HepG2 (cell line): ENCODE results near the gene PRKCSH. TPM values are rescaled to one million over a fixed set of nuclear protein-coding genes. Genes with fewer than 3 reads are reported as not detected.
A peak's percentile ranks its signal among the peaks of the same experiment; 100 is the strongest.

Source experiments
- FUBP1 ChIP-seq: sonication (generic); formaldehyde crosslinking; IDR thresholded peaks from 2 replicates; pipeline ENCODE4 v1.5.1; 2020; ENCODE audit warnings: missing genetic modification reagents, mild to moderate bottlenecking, borderline replicate concordance
- HNRNPL ChIP-seq: fragments of 200-400 bp; formaldehyde crosslinking; IDR thresholded peaks from 2 replicates; pipeline ENCODE4 v1.6.1; 2017; ENCODE audit warnings: mild to moderate bottlenecking, low read depth, low read length
- KAT2B ChIP-seq: fragments of 150-350 bp; IDR thresholded peaks from 2 replicates; pipeline ENCODE4 v1.6.1; 2014; ENCODE audit warnings: low read depth, low read length, borderline replicate concordance
- KDM5A ChIP-seq: fragments of 200-600 bp; sonication (generic); IDR thresholded peaks from 2 replicates; pipeline ENCODE4 v1.7.0; 2018; ENCODE audit warnings: antibody characterized with exemption, mild to moderate bottlenecking, low read length, borderline replicate concordance
- MYNN ChIP-seq: sonication (generic); formaldehyde crosslinking; IDR thresholded peaks from 2 replicates; pipeline ENCODE4 v1.4.0; 2020; ENCODE audit warnings: mild to moderate bottlenecking, low read depth, missing genetic modification reagents
- NONO ChIP-seq, 2 experiments: fragments of 450-650 bp in 1 of 2; sonication (generic) in 1 of 2; formaldehyde crosslinking in 1 of 2; IDR thresholded peaks in 1 of 2; conservative IDR thresholded peaks in 1 of 2; 2 replicates each; pipeline versions ENCODE4 v1.6.1 to v1.8.0; 2017 to 2022; ENCODE audit warnings: mild to moderate bottlenecking in 1 of 2, missing genetic modification reagents in 1 of 2, moderate library complexity in 1 of 2
- NR2F6 ChIP-seq, 2 experiments: IDR thresholded peaks; 2 replicates each; pipeline ENCODE4 v1.6.1; 2016; ENCODE audit warnings: antibody characterized with exemption in 1 of 2, mild to moderate bottlenecking in 1 of 2
- RFX3 ChIP-seq: IDR thresholded peaks from 2 replicates; pipeline ENCODE4 v1.6.1; 2016; ENCODE audit warnings: missing biosample characterization, missing genetic modification reagents
- SNAPC2 ChIP-seq: sonication (generic); formaldehyde crosslinking; IDR thresholded peaks from 2 replicates; pipeline ENCODE4 v1.8.1; 2022; ENCODE audit warnings: mild to moderate bottlenecking, missing genetic modification reagents
- SPEN ChIP-seq: sonication (generic); formaldehyde crosslinking; IDR thresholded peaks from 2 replicates; pipeline ENCODE4 v1.5.1; 2020; ENCODE audit warnings: low read depth, mild to moderate bottlenecking, missing genetic modification reagents
- TRAFD1 ChIP-seq: sonication (generic); formaldehyde crosslinking; IDR thresholded peaks from 2 replicates; pipeline ENCODE4 v1.5.1; 2020; ENCODE audit warnings: missing genetic modification reagents, mild to moderate bottlenecking, borderline replicate concordance
- ZBTB3 ChIP-seq: sonication (generic); formaldehyde crosslinking; IDR thresholded peaks from 2 replicates; pipeline ENCODE4 v1.4.0; 2020; ENCODE audit warnings: low read depth, mild to moderate bottlenecking, moderate library complexity, missing genetic modification reagents, borderline replicate concordance
- ZNF224 ChIP-seq: sonication (generic); formaldehyde crosslinking; IDR thresholded peaks from 2 replicates; pipeline ENCODE4 v1.5.0; 2020; ENCODE audit warnings: mild to moderate bottlenecking, missing genetic modification reagents
- ZNF292 ChIP-seq: sonication (generic); formaldehyde crosslinking; IDR thresholded peaks from 2 replicates; pipeline ENCODE4 v1.8.1; 2022; ENCODE audit warnings: mild to moderate bottlenecking, low read depth, missing genetic modification reagents, borderline replicate concordance
- ZNF660 ChIP-seq: sonication (generic); formaldehyde crosslinking; IDR thresholded peaks from 2 replicates; pipeline ENCODE4 v1.5.1; 2020; ENCODE audit warnings: mild to moderate bottlenecking, low read depth, missing genetic modification reagents, borderline replicate concordance
- ZNF773 ChIP-seq: sonication (generic); formaldehyde crosslinking; IDR thresholded peaks from 2 replicates; pipeline ENCODE4 v1.4.0; 2020; ENCODE audit warnings: missing genetic modification reagents, borderline replicate concordance
- ZNF777 ChIP-seq: sonication (generic); formaldehyde crosslinking; IDR thresholded peaks from 2 replicates; pipeline ENCODE4 v1.4.0; 2020; ENCODE audit warnings: missing genetic modification reagents
- ZNF790 ChIP-seq: sonication (generic); formaldehyde crosslinking; IDR thresholded peaks from 2 replicates; pipeline ENCODE4 v1.8.0; 2022; ENCODE audit warnings: missing genetic modification reagents, mild to moderate bottlenecking, borderline replicate concordance
- ZNF878 ChIP-seq: sonication (generic); formaldehyde crosslinking; IDR thresholded peaks from 2 replicates; pipeline ENCODE4 v1.8.1; 2023; ENCODE audit warnings: mild to moderate bottlenecking, missing genetic modification reagents, moderate library complexity
- polyA plus RNA-seq, 8 experiments: library from polyadenylated mRNA; depleted of rRNA in 3 of 8; stranded (reverse) in 7 of 8; unstranded in 1 of 8; fragments of >200 nt; fragmentation: Illumina TruSeq in 4 of 8; extraction: Trizol in 4 of 8; gene quantifications; 2 replicates each; pipeline versions ENCODE4 v1.2.1 to v1.2.3, GENCODE V29; 2011 to 2016; ENCODE audit warnings: low read depth in 4 of 8, missing spikeins in 1 of 8, mixed read lengths in 1 of 8; ENCODE audit not compliant: insufficient read depth in 1 of 8
- total RNA-seq, 5 experiments: library from RNA; depleted of rRNA; stranded (reverse); fragments of >200 nt; fragmentation: Illumina TruSeq; extraction: Trizol; gene quantifications; 2 replicates each; pipeline ENCODE4 v1.2.3, GENCODE V29; 2016; ENCODE audit warnings: low read depth in 1 of 5
- TF ChIP-seq, protein P1 (sequence below): IDR thresholded peaks from 2 replicates; pipeline ENCODE4 v1.6.1; 2016; ENCODE audit warnings: mild to moderate bottlenecking
- TF ChIP-seq, protein P2 (sequence below): sonication (generic); formaldehyde crosslinking; IDR thresholded peaks from 2 replicates; pipeline ENCODE4 v1.5.1; 2020; ENCODE audit warnings: missing genetic modification reagents, mild to moderate bottlenecking, borderline replicate concordance
- TF ChIP-seq, protein P3 (sequence below): sonication (generic); formaldehyde crosslinking; IDR thresholded peaks from 2 replicates; pipeline ENCODE4 v1.5.0; 2020; ENCODE audit warnings: missing genetic modification reagents, mild to moderate bottlenecking, borderline replicate concordance

Gene PRKCSH
- total and polyA plus RNA-seq, 2 of the 13 experiments (the other 11 are each of a cell fraction or from before 2014, with no cell fraction given) = 85.1 to 125 TPM

GRCh38 chr19:11434703-11435056 lies 755 bp upstream of the PRKCSH start (continued):
- TF ChIP-seq, protein P1, sequence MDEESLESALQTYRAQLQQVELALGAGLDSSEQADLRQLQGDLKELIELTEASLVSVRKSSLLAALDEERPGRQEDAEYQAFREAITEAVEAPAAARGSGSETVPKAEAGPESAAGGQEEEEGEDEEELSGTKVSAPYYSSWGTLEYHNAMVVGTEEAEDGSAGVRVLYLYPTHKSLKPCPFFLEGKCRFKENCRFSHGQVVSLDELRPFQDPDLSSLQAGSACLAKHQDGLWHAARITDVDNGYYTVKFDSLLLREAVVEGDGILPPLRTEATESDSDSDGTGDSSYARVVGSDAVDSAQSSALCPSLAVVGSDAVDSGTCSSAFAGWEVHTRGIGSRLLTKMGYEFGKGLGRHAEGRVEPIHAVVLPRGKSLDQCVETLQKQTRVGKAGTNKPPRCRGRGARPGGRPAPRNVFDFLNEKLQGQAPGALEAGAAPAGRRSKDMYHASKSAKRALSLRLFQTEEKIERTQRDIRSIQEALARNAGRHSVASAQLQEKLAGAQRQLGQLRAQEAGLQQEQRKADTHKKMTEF (CRISPR knock-in tag) = no peak
- TF ChIP-seq ZNF790 (no peak), NR2F6 (IDR thresholded peaks at IDR 0.05) (no peak), NR2F6 (CRISPR knock-in tag; IDR thresholded peaks at IDR 0.05) (no peak; the same call in 1 of the 2 replicates), ZNF773 (CRISPR knock-in tag) (no peak), ZNF224 (0 out of 2 replicates have a peak, but pooled peaks have one; percentile 2), ZNF878 (CRISPR knock-in tag) (no peak), KAT2B (no peak), KDM5A (no peak), SNAPC2 (no peak), HNRNPL (no peak), RFX3 (no peak), ZBTB3 (CRISPR knock-in tag) (no peak), SPEN (CRISPR knock-in tag) (no peak), ZNF292 (no peak), TRAFD1 (CRISPR knock-in tag) (no peak), NONO (IDR thresholded peaks at IDR 0.05) (no peak), NONO (CRISPR knock-in tag; conservative IDR thresholded peaks at IDR 0.05) (no peak), MYNN (CRISPR knock-in tag) (no peak), FUBP1 (CRISPR knock-in tag) (no peak), ZNF660 (CRISPR knock-in tag) (no peak), ZNF777 (CRISPR knock-in tag) (no peak)
- TF ChIP-seq, protein P2, sequence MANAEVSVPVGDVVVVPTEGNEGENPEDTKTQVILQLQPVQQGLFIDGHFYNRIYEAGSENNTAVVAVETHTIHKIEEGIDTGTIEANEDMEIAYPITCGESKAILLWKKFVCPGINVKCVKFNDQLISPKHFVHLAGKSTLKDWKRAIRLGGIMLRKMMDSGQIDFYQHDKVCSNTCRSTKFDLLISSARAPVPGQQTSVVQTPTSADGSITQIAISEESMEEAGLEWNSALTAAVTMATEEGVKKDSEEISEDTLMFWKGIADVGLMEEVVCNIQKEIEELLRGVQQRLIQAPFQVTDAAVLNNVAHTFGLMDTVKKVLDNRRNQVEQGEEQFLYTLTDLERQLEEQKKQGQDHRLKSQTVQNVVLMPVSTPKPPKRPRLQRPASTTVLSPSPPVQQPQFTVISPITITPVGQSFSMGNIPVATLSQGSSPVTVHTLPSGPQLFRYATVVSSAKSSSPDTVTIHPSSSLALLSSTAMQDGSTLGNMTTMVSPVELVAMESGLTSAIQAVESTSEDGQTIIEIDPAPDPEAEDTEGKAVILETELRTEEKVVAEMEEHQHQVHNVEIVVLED (CRISPR knock-in tag) = no peak
- TF ChIP-seq, protein P3, sequence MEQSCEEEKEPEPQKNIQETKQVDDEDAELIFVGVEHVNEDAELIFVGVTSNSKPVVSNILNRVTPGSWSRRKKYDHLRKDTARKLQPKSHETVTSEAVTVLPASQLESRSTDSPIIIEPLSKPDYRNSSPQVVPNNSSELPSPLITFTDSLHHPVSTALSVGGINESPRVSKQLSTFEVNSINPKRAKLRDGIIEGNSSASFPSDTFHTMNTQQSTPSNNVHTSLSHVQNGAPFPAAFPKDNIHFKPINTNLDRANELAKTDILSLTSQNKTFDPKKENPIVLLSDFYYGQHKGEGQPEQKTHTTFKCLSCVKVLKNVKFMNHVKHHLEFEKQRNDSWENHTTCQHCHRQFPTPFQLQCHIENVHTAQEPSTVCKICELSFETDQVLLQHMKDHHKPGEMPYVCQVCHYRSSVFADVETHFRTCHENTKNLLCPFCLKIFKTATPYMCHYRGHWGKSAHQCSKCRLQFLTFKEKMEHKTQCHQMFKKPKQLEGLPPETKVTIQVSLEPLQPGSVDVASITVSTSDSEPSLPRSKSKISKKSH (CRISPR knock-in tag) = peak; percentile 31; the same call in 1 of the 2 replicates
